Mammary epithelial cell (primary cell): ENCODE measurements around the gene COPG1.

ENCODE experiments used
- EZH2 ChIP-seq: IDR thresholded peaks from 2 replicates; pipeline ENCODE4 v1.6.1; 2012; ENCODE audit warnings: low read length, inconsistent platforms, borderline replicate concordance
- TF ChIP-seq, protein P1 (sequence below), 2 donors: IDR thresholded peaks in 1 of 2; conservative IDR thresholded peaks in 1 of 2; 2 replicates each; pipeline ENCODE4 v1.5.1; 2011 to 2012; ENCODE audit warnings: inconsistent platforms in 2 of 2, low read length in 2 of 2, mild to moderate bottlenecking in 2 of 2, control low read depth in 1 of 2, low read depth in 1 of 2; ENCODE audit not compliant: insufficient read depth in 1 of 2; ENCODE audit errors: extremely low read depth in 1 of 2

DNA sequence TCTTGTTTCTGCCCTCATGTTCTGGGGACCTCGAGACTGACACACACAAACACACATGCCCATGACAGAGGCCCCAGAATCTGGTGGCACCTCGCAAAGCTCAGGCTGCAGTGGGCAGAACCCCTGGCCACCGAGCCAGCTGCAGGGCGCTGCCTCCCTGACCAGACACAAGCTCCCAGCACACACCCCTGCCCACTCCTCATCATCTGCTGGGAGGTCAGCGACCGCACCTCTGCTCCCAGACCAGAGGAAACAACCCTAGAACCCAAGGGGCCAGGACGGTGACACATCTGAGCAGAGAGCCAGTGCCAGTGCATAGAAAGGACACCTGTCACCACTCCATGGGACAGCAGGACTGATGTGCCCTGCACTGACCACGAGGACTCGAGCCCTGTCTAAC is 72.5 kb downstream of the COPG1 start:
- TF ChIP-seq EZH2: no peak
- TF ChIP-seq, protein P1, sequence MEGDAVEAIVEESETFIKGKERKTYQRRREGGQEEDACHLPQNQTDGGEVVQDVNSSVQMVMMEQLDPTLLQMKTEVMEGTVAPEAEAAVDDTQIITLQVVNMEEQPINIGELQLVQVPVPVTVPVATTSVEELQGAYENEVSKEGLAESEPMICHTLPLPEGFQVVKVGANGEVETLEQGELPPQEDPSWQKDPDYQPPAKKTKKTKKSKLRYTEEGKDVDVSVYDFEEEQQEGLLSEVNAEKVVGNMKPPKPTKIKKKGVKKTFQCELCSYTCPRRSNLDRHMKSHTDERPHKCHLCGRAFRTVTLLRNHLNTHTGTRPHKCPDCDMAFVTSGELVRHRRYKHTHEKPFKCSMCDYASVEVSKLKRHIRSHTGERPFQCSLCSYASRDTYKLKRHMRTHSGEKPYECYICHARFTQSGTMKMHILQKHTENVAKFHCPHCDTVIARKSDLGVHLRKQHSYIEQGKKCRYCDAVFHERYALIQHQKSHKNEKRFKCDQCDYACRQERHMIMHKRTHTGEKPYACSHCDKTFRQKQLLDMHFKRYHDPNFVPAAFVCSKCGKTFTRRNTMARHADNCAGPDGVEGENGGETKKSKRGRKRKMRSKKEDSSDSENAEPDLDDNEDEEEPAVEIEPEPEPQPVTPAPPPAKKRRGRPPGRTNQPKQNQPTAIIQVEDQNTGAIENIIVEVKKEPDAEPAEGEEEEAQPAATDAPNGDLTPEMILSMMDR (conservative IDR thresholded peaks at IDR 0.05 in 1 of 2, IDR thresholded peaks at IDR 0.05 in 1 of 2; ENCODE audit: extremely low read depth in 1 of 2, insufficient read depth in 1 of 2, low read depth in 1 of 2, low read length in 2 of 2): no peak
